ENCODE data around the gene ZNF22.

Gene ZNF22

DNA sequence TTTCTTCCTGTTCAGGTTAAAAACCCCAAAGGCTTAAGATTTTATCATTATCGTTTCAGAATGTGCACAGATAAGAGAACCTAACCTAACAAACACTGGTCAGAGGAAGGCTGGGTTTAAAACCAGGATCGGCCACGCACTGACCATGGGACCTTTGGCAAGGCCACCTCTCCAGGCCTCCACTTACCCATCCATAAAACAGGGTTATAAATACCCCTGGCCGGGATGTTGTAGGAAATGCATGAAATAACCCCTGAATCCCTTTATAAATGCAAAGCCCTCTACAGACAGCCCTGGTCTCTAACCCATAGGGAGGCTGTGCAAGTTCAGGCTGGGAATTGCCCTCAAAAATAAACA lies 22.5 kb upstream of the ZNF22 start:
- DNase-seq = no peak

DNA sequence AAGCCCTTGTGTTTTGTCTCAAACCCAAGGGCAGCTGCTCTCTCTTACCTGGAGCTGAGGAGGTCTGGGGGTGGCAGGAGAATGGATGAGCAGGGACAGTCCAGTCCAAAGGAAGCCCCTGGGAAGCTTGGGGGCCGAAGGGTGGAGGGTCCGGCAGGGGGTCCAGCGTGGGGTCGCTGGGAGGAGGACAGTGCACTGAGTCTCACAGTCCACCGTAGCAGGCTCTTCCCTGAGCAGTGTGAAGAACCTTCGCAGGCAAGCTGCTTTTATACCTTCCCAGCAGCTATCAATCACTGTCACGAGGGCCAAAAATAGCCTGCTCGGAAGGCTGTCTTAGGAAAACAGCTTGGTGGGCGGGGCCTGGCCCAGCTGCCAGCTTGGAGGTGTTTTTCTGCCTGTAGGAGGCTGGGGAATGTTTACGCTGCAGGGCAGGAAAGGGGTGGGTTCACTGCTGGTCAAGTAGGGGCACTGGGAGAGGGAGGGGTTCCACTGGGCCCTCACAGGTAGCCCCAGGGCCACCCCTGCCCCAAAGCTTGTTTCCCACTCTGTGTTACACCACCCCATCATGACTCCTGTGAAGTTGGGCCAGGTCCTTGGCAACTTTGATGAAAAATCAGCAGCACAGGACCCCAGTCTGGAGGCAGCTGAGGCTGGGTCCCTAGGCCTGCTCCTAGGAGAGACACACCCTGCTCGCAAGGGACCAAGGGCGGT lies 22.0 kb upstream of the ZNF22 start, which contains the start of gene DEPP1:
DEPP1 (minus strand) TSS at position 240 of the 711 bp plus-strand sequence. CDS start 779 bp downstream, outside the sequence.
- peak; percentile 88 for DNase-seq

- peak; percentile 19 for DNase-seq
Measured at GRCh38 chr10:44979281-44980191, 21.2 kb upstream of the ZNF22 start.

DNA sequence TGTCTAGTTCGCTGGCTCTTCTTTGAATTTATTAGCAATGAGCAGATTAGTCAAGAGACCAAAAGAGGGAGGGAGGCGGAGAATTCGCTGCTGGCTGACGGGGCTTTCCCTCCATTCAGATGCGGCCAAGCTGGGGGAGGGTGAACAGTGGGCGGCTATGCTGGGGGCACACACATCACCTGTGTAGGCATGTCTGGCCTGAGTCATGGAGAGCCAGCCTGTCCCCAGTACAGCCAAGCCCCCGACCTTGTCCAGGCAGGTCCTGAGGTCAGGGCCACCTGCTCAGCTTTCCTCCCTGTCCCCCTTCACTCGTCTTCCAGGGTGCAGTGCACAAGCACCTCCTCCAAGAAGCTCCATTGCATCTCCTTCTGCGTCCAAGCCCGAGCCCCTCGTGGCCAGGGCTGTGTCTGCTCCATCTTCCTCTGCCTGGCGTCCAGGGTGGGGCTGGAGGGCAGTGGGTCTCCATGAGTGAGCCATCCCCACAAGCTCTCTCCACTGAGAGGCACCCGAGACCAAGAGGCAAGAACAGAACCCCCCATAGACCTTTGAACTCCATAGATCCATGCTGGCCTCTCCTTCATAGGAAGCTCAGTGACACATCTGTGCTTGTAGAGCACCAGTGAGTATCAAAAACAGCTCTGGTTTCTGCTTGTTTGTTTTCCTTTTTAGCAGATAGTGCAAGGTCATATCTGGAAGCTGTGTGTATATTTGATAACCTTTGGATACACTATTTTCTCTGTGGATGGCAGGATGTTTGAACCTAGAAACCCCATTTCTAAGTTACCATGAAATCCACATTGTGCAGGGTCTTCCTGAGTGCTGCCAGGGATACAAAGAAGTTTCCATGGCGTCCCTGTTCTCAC lies 20.2 kb upstream of the ZNF22 start:
- peak; percentile 31 for DNase-seq

GRCh38 chr10:44981172-44982113 lies 19.3 kb upstream of the ZNF22 start:
- DNase-seq = peak; percentile 41

GRCh38 chr10:44982114-44982460 lies 18.6 kb upstream of the ZNF22 start:
- peak; percentile 54 for DNase-seq

DNA sequence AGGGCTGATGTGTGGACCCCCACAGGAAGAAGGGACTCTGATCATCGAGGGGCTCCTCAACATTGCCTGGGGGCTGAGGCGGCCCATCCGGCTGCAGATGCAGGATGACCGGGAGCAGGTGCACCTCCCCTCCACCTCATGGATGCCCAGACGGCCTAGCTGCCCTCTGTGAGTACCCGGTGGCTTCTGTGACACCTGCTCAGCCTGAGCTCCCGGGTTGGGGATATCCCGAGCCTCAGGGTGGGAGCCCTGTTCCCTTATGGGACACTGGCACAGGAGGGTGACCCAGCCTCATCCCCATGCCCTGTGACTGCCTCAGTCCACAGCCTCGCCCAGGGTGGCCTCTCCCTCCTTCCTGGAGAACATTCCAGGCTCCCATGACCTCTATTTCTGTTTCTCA lies 18.2 kb upstream of the ZNF22 start:
- peak; percentile 30 for DNase-seq

DNA sequence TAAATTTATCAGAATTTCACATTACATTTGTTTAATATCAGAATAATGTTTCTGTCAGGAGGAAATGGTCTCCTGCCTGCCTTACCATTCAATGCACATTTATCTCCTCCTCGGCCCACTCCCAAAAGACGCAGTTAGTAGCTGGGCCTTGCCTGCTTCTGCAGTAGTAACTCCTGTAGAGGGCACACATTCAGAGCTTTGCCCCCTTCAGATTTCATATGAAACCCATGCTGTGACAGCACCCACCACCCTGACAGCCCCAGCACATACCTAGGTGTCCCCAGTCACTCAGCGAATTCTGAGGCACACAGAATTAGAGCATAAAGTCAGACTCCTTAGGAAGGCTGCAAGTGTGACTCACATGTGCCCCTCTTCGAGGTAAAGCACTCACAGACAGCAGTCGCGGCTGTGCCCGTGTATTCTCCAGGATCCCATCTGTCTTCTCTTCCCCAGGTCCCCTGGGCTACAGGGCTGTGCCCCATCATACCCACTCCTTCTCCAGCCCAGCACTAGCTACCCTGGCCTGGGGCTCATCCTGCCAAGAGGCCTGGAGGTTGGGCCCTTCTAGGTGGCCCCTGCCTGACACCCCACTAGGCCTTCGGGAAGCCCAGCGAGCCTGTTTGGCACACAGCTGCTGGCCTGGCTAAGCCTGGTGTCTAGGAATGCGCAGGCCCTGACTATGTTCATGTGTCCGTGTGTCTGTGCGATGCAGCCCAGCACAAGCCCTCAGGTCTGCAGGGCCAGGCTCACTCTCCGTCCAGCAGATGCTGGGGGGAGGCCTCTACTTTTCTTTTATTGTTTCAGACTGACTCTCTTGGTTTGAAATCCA lies 17.4 kb upstream of the ZNF22 start:
- DNase-seq = no peak

DNA sequence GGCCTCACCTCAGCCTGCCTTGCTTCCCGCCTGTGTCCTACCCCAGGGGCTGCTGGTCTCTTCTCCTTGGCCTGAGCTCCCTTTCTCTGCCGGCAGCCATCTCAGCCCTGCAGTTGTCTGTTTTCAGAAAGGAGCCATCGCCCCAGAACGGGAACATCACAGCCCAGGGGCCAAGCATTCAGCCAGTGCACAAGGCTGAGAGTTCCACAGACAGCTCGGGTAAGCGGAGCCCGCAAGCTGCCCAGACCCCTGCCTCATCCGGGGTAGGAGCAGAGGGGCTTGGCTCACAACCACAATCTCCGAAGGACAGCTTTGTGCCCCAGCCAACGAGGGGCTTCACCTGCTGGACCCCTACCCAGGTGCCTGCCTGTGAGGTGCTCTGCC lies 16.8 kb upstream of the ZNF22 start:
- no peak for DNase-seq

GRCh38 chr10:44984671-44985101 lies 16.0 kb upstream of the ZNF22 start:
- no peak for DNase-seq

DNA sequence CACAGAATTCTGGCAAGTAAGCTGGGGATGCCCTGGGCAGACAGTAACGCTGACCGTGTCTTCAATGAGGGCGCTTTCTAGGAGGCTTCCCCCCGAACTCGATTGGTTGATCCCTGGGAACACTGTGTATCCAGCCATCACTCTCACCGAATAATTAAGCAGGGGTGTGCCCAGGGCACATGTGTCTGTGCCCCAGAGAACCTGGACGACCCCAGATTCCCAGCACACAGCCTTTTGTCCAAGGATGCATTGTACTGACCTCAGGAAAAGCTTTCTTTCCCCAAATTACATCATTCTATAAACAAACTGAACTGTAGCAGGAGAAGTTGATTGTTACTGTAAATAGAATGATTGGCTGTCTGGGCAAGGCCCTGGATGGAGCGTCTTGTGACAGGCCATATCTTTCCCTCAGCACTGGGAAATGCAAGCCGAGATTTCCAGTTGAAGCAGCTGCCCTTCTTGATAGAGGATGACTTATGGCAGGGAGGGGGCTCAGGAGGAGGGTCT lies 15.5 kb upstream of the ZNF22 start:
- DNase-seq = no peak

- no peak for DNase-seq
Measured at GRCh38 chr10:44986179-44986578, 14.5 kb upstream of the ZNF22 start.

GRCh38 chr10:44986670-44987069 lies 14.1 kb upstream of the ZNF22 start:
- no peak for DNase-seq

- no peak for DNase-seq
Measured at GRCh38 chr10:44988957-44989585, 11.7 kb upstream of the ZNF22 start.

DNA sequence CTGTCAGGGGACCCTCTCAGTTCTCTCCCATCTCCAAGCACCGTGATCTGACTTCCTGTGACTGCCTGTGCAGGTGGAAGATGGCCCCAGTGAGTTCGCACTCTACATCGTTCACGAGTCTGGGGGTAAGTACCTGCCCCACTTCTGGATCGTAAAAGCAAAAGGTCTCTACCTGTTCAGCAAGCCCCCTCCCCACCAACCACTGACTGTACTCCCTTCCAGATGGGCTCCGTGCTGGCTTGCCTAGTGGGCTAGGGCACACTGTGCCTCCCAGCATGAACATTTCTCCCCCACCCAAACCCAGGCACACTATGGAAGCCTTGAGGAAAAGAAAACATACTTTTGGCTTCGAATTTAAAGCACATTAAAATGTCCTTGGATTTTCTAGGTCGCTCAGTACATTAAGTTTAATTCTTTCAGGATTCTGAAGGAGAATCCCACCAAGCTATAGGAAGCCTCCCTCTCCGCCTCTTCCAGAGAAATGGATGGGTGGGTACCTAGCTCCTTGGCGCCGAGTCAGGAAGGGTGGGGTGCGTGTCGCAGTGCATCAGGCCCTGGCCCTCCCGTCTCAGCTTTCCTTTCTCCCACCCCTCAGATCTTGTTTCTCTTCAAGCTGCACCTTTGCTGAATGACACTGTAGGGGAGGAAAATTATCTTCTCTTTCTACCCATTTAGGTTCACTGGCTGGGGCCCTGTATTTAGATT lies 11.0 kb upstream of the ZNF22 start:
- DNase-seq = no peak

DNA sequence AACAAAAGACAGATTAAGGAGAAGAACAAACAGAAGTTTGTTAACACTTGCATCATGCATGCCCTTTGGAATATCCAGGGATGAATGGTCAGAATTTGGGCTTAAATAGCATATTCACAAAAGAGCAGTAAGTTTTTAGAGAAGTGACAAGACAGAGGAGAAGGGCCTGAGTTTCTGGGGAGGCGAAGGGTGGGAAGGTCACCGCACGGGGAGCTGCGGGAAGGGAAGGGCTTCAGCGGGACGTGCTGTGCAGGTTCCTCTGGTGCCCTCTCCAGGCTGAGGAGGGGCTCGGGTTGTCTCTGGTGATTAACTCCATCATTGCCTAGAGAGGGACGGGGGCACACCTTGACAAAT lies 10.4 kb upstream of the ZNF22 start:
- DNase-seq = no peak

DNA sequence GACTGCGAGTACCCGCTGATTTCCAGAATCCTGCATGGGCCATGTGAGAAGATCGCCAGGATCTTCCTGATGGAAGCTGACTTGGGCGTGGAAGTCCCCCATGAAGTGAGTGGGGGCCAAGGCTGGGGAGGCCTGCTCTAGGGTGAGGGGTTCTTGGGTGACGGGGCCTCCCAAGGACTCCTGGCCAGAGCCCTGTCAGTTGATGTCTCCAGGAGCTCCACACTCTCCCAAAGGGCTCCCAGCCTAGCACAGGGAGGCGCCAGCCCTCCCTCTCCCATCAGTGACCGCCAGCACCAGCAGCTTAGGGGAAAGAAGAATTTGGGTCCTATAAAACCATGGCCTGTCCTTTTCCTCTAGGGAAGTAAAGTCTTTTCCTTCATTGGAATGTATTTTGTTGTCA lies 9.8 kb upstream of the ZNF22 start:
- no peak for DNase-seq

GRCh38 chr10:44991571-44991970 lies 9.2 kb upstream of the ZNF22 start:
- DNase-seq = no peak

DNA sequence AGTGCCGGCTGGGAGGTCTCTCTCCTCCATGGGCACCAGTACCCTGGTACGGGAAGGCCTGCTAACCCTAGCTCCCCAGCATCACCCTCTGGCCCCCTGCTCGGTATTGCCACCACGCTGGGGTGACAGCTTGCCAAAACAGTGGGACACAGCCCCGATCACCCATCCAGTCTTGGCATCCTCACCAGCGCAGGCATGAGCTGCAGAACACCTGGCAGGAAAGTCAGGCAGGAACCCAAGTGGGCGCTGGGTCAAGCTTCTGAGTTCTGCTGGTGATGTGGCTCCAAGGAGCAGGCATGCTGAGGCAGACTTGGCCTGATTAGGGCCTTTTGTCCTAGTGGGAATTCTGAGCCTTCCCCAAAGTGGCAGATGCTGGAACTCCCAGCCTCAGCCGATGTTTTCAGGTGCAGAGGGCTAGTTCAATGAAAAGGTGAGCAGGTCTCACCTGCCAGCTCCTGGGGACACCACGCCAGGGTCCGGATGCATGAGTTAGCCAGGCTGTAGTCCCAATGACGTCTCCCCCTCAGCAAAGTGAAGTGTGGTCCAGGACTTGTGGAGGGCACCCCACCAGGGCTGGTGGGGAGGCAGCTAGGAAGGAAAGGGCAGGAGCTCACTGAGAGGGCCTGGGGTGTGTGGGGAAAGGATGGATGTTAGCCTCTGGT lies 8.5 kb upstream of the ZNF22 start:
- peak; percentile 19 for DNase-seq

Measured in left hindlimb (tissue), 1 donor.